PC-3 (cell line): ENCODE measurements around the gene SMC6. TPM values are rescaled to one million over a fixed set of nuclear protein-coding genes. Genes with fewer than 3 reads are reported as not detected.

Experiments
- ATAC-seq: fragments of 200-7000 bp; cut with Tn5 transposase; 2 replicates; pipeline ENCODE4 v1.9.1; 2020; ENCODE audit warnings: mild to moderate bottlenecking, moderate library complexity
- BruUV-seq: library from RNA; stranded (reverse); fragments of 400-500 nt; replicated peaks from 2 replicates; lab custom pipeline; 2021; lab: Mats Ljungman, UMichigan
- CTCF ChIA-PET: fragments of 300-600 bp; sonication (Branson Sonifier 250); formaldehyde crosslinking; loops from one replicate; lab custom pipeline; 2022; ENCODE audit warnings: antibody characterized with exemption; lab: Charles Lee
- POLR2A ChIA-PET: fragments of 300-600 bp; sonication (Branson Sonifier 250); formaldehyde crosslinking; loops from one replicate; lab custom pipeline; 2022; ENCODE audit warnings: antibody characterized with exemption; ENCODE audit not compliant: unreplicated experiment; lab: Charles Lee
- DNase-seq: peaks from one replicate; pipeline ENCODE4 v3.0.0-alpha.2; 2015
- H2AFZ ChIP-seq: fragments of 300-600 bp; sonication (generic); 2 replicates; pipeline ENCODE4 v1.6.0; 2016; ENCODE audit warnings: antibody characterized with exemption, low read length
- H3F3A ChIP-seq: fragments of 300-600 bp; sonication (generic); one replicate; pipeline ENCODE4 v1.6.0; 2017; ENCODE audit warnings: antibody characterized with exemption, low read length, control low read depth, mild to moderate bottlenecking; ENCODE audit not compliant: unreplicated experiment
- H3K27ac ChIP-seq: fragments of 300-600 bp; sonication (generic); 2 replicates; pipeline ENCODE4 v1.5.1; 2016; ENCODE audit warnings: mild to moderate bottlenecking, low read length
- H3K27me3 ChIP-seq: fragments of 300-600 bp; sonication (generic); 2 replicates; pipeline ENCODE4 v1.6.1; 2016; ENCODE audit warnings: low read length, mixed read lengths
- H3K36me3 ChIP-seq: fragments of 300-600 bp; sonication (generic); 2 replicates; pipeline ENCODE4 v1.6.1; 2016; ENCODE audit warnings: low read depth, mixed run types, low read length, mixed read lengths
- H3K4me1 ChIP-seq: fragments of 300-600 bp; sonication (generic); 2 replicates; pipeline ENCODE4 v1.5.1; 2016; ENCODE audit warnings: low read length; ENCODE audit not compliant: insufficient read depth
- H3K4me2 ChIP-seq: fragments of 300-600 bp; sonication (generic); 2 replicates; pipeline ENCODE4 v1.6.0; 2016; ENCODE audit warnings: low read length
- H3K4me3 ChIP-seq: fragments of 300-600 bp; sonication (generic); 2 replicates; pipeline ENCODE4 v1.5.1; 2016; ENCODE audit warnings: mild to moderate bottlenecking, low read length, mixed read lengths
- H3K79me2 ChIP-seq: fragments of 300-600 bp; sonication (generic); 2 replicates; pipeline ENCODE4 v1.6.1; 2017; ENCODE audit warnings: low read length, mixed read lengths
- H3K9ac ChIP-seq: fragments of 300-600 bp; sonication (generic); 2 replicates; pipeline ENCODE4 v1.6.0; 2016; ENCODE audit warnings: mild to moderate bottlenecking, low read length
- H3K9me2 ChIP-seq: fragments of 300-600 bp; sonication (generic); replicated peaks from 2 replicates; pipeline ENCODE4 v1.6.1; 2016; ENCODE audit warnings: mixed run types, low read length, mixed read lengths
- H3K9me3 ChIP-seq: fragments of 300-600 bp; sonication (generic); 2 replicates; pipeline ENCODE4 v1.6.1; 2016; ENCODE audit warnings: low read length, mixed read lengths
- H4K20me1 ChIP-seq: fragments of 300-600 bp; sonication (generic); 2 replicates; pipeline ENCODE4 v1.6.1; 2016; ENCODE audit warnings: low read length, mixed read lengths
- EZH2 ChIP-seq: fragments of 300-600 bp; sonication (generic); IDR thresholded peaks from one replicate; pipeline ENCODE4 v1.6.1; 2017; ENCODE audit warnings: antibody characterized with exemption, mild to moderate bottlenecking, low read length; ENCODE audit not compliant: unreplicated experiment
- EZH2phosphoT487 ChIP-seq: fragments of 300-600 bp; sonication (generic); IDR thresholded peaks from 2 replicates; pipeline ENCODE4 v1.6.1; 2018; ENCODE audit warnings: mild to moderate bottlenecking, antibody characterized with exemption, low read length, borderline replicate concordance
- intact Hi-C: fragments of 100-400 bp; cut with micrococcal nuclease; formaldehyde crosslinking; loops from 2 replicates; pipeline ENCODE4 v1.9.0; 2023
- total RNA-seq: library from RNA; depleted of rRNA; stranded (reverse); fragments of >200 nt; gene quantifications from 2 replicates; pipeline ENCODE4 v1.2.3, GENCODE V29; 2014
- TF ChIP-seq, protein P1 (sequence below): fragments of 300-600 bp; sonication (generic); conservative IDR thresholded peaks from 2 replicates; pipeline ENCODE4 v1.5.1; 2017; ENCODE audit warnings: antibody characterized with exemption, low read depth, mild to moderate bottlenecking, low read length

Gene SMC6
- total RNA-seq, 1 experiment from 2014 or later, result 15.6 TPM

DNA sequence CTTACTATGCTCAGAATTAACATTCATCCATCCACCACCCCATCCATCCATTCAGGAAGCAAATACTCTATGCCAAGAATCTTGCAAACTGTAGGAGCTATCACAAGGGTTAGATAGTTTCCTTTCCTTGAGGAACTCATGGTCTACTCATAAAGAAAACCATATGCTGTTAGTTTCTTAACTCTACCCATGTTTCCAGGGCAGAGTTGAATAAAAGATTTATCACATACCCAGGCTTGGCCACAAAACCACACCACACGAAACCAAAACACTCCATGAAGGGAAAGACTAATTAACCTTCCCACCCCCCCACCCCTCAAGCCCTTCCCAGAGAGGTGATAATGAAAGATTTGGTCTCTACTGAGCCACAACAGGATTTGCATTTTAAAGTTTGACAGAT lies 38.9 kb upstream of the SMC6 start:
- DNase-seq, result no peak

DNA sequence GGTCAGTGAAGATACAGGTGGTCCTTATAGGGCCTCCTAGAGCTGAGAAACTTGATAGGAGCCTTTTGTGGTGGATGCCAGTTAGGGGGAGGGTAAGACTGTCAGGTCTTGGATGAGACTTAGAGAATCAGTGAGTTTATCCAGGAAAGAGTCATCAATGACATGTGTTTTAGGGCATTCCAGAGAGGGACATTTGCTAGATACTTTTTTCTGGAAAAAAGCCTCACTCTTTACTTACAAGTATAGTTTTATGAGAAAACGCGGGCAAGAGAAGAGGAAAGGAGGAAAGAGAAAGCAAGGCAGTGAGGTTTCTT lies 38.2 kb upstream of the SMC6 start:
- POLR2A ChIA-PET, result no interaction called here
- Histone ChIP-seq H4K20me1 (no peaks in the 10 kb centered on the region), H3K4me3 (no peak overlapping the region), H3K27ac (no peak overlapping the region), H3K4me2 (no peak overlapping the region), H3K9me2 (no peaks in the 10 kb centered on the region), H3K9me3 (no peaks in the 10 kb centered on the region), H3F3A (no peaks in the 10 kb centered on the region), H2AFZ (no peak overlapping the region), H3K36me3 (no peaks in the 10 kb centered on the region), H3K4me1 (no peaks in the 10 kb centered on the region), H3K27me3 (peaks cover 34% of the 10 kb centered on the region; the same call in 1 of the 2 replicates), H3K79me2 (no peaks in the 10 kb centered on the region), H3K9ac (no peak overlapping the region)
- no TSS peak for BruUV-seq
- ATAC-seq, result no peak
- intact Hi-C loops, result no loop called here
- no peak for DNase-seq
- no peak for TF ChIP-seq EZH2phosphoT487
- TF ChIP-seq, protein P1, sequence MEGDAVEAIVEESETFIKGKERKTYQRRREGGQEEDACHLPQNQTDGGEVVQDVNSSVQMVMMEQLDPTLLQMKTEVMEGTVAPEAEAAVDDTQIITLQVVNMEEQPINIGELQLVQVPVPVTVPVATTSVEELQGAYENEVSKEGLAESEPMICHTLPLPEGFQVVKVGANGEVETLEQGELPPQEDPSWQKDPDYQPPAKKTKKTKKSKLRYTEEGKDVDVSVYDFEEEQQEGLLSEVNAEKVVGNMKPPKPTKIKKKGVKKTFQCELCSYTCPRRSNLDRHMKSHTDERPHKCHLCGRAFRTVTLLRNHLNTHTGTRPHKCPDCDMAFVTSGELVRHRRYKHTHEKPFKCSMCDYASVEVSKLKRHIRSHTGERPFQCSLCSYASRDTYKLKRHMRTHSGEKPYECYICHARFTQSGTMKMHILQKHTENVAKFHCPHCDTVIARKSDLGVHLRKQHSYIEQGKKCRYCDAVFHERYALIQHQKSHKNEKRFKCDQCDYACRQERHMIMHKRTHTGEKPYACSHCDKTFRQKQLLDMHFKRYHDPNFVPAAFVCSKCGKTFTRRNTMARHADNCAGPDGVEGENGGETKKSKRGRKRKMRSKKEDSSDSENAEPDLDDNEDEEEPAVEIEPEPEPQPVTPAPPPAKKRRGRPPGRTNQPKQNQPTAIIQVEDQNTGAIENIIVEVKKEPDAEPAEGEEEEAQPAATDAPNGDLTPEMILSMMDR, result no peak
- TF ChIP-seq EZH2, result no peak
- CTCF ChIA-PET, result no interaction called here

More for the DNA sequence above, 38.9 kb upstream of the SMC6 start:
- H3F3A ChIP-seq, result no peaks in the 10 kb centered on the region
- H3K27me3 ChIP-seq, result peaks cover 34% of the 10 kb centered on the region; the same call in 1 of the 2 replicates
- no peak for ATAC-seq
- no peaks in the 10 kb centered on the region for H3K36me3 ChIP-seq
- H3K79me2 ChIP-seq, result no peaks in the 10 kb centered on the region
- ChIA-PET POLR2A (no interaction called here), CTCF (no interaction called here)
- no peak overlapping the region for H3K4me3 ChIP-seq
- no peak overlapping the region for H2AFZ ChIP-seq
- H4K20me1 ChIP-seq, result no peaks in the 10 kb centered on the region
- BruUV-seq, result no TSS peak
- H3K9me2 ChIP-seq, result no peaks in the 10 kb centered on the region
- intact Hi-C loops, result no loop called here
- H3K27ac ChIP-seq, result no peak overlapping the region
- no peaks in the 10 kb centered on the region for H3K9me3 ChIP-seq
- TF ChIP-seq, protein P1, result no peak
- no peak for TF ChIP-seq EZH2phosphoT487
- no peak for TF ChIP-seq EZH2
- H3K9ac ChIP-seq, result no peak overlapping the region
- no peaks in the 10 kb centered on the region for H3K4me1 ChIP-seq
- no peak overlapping the region for H3K4me2 ChIP-seq

DNA sequence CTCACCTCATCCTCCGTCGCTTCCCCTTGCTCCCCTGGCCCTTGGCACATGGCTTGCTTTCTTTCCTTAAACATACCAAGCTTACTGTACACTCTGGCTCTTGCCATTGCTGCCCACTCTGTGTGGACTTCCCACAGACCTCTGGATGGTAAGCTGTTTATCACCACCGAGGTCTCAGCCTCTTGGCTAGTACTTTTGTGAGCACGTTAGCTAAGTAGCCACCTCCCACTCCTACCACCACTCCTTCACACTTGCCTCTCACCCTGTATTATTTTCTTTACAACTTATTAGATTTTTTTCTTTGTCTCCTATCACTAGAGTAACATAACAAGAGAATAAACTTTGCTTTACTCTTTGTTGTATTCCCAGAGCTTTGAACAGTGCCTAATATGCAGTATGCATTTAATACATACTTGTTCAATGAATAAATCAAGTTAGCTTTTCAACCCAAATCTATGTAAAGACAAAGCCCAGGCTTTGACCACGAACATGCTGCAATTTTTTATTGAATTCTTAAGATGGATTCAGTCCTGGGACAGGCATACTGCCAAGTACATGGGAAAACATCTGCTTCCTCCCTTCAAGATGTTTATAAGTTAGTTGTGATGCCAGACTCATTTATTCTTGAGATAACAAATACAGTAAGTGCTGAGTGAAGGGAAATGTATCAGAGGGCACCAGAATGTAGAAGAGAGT lies 37.7 kb upstream of the SMC6 start:
- no peak overlapping the region for H3K9ac ChIP-seq
- H3K9me3 ChIP-seq, result no peaks in the 10 kb centered on the region
- ChIA-PET CTCF (no interaction called here), POLR2A (no interaction called here)
- ATAC-seq (no peak), DNase-seq (no peak)
- H3K27ac ChIP-seq, result no peak overlapping the region
- no peaks in the 10 kb centered on the region for H3K36me3 ChIP-seq
- no peaks in the 10 kb centered on the region for H4K20me1 ChIP-seq
- H3F3A ChIP-seq, result no peaks in the 10 kb centered on the region
- intact Hi-C loops, result no loop called here
- peaks cover 31% of the 10 kb centered on the region; the same call in 1 of the 2 replicates for H3K27me3 ChIP-seq
- no peaks in the 10 kb centered on the region for H3K79me2 ChIP-seq
- TF ChIP-seq, protein P1, result no peak
- no peak for TF ChIP-seq EZH2phosphoT487
- TF ChIP-seq EZH2, result no peak
- no peak overlapping the region for H3K4me3 ChIP-seq
- H3K9me2 ChIP-seq, result no peaks in the 10 kb centered on the region
- no peak overlapping the region for H2AFZ ChIP-seq
- no peaks in the 10 kb centered on the region for H3K4me1 ChIP-seq
- BruUV-seq, result no TSS peak
- H3K4me2 ChIP-seq, result no peak overlapping the region
